ENCODE measurements around the gene CDKN1C. TPM values are rescaled to one million over a fixed set of nuclear protein-coding genes. Genes with fewer than 3 reads are reported as not detected.

Gene CDKN1C
- polyA plus RNA-seq, 1 donor from 2014 or later, result 36.7 TPM

- Histone ChIP-seq H2AFZ (ENCODE audit: low read depth, low read length) (no peak overlapping the region), H4K20me1 (ENCODE audit: insufficient read depth) (no peaks in the 10 kb centered on the region), H3K27me3 (ENCODE audit: insufficient read depth, low read depth, low read length) (peaks cover 5% of the 10 kb centered on the region), H3K27ac (ENCODE audit: low read length) (no peak overlapping the region), H3K79me2 (replicated peaks; ENCODE audit: insufficient read depth, low read length) (peaks cover 10% of the 10 kb centered on the region), H3K4me3 (ENCODE audit: low read length) (no peak overlapping the region), H3K9me2 (ENCODE audit: insufficient read depth, low read length) (no peaks in the 10 kb centered on the region), H3F3A (ENCODE audit: insufficient read depth, low read length, poor library complexity, severe bottlenecking) (no peaks in the 10 kb centered on the region), H3K9me3 (ENCODE audit: low read length) (no peaks in the 10 kb centered on the region), H3K36me3 (ENCODE audit: insufficient read depth, low read length) (no peaks in the 10 kb centered on the region), H3K9ac (ENCODE audit: low read length) (no peak overlapping the region), H3K4me2 (ENCODE audit: low read length) (no peak overlapping the region)
- TF ChIP-seq RAD21 (conservative IDR thresholded peaks at IDR 0.05) (no peak), CTCF (IDR thresholded peaks at IDR 0.05; ENCODE audit: poor library complexity, severe bottlenecking) (no peak), EZH2 (IDR thresholded peaks at IDR 0.05; ENCODE audit: borderline replicate concordance, insufficient read depth, low read length, poor library complexity, severe bottlenecking) (no peak), POLR2AphosphoS5 (IDR thresholded peaks at IDR 0.05) (no peak), MXI1 (conservative IDR thresholded peaks at IDR 0.05; ENCODE audit: poor library complexity, severe bottlenecking) (no peak)
These were observed 2.1 kb upstream of the CDKN1C start for GRCh38 chr11:2887515-2888195.

GRCh38 chr11:2886936-2887335 is 1.4 kb upstream of the CDKN1C start:
- TF ChIP-seq RAD21 (conservative IDR thresholded peaks at IDR 0.05) (no peak), TAF1 (IDR thresholded peaks at IDR 0.05; ENCODE audit: low read depth) (no peak), SMC3 (conservative IDR thresholded peaks at IDR 0.05; ENCODE audit: poor library complexity) (no peak), POLR2AphosphoS5 (IDR thresholded peaks at IDR 0.05) (no peak), MXI1 (conservative IDR thresholded peaks at IDR 0.05; ENCODE audit: poor library complexity, severe bottlenecking) (no peak), REST (IDR thresholded peaks at IDR 0.05; ENCODE audit: borderline replicate concordance) (no peak)
- H3K9me3 ChIP-seq (ENCODE audit: low read length), result no peaks in the 10 kb centered on the region
- H3K79me2 ChIP-seq (replicated peaks; ENCODE audit: insufficient read depth, low read length), result peaks cover 10% of the 10 kb centered on the region
- no peaks in the 10 kb centered on the region for H3K9me2 ChIP-seq (ENCODE audit: insufficient read depth, low read length)
- H3K36me3 ChIP-seq (ENCODE audit: insufficient read depth, low read length), result no peaks in the 10 kb centered on the region
- H2AFZ ChIP-seq (ENCODE audit: low read depth, low read length), result no peak overlapping the region
- H3K4me3 ChIP-seq (ENCODE audit: low read length), result no peak overlapping the region
- peaks cover 5% of the 10 kb centered on the region for H3K27me3 ChIP-seq (ENCODE audit: insufficient read depth, low read depth, low read length)
- H3K27ac ChIP-seq (ENCODE audit: low read length), result no peak overlapping the region
- no peak overlapping the region for H3K4me2 ChIP-seq (ENCODE audit: low read length)
- no peaks in the 10 kb centered on the region for H3F3A ChIP-seq (ENCODE audit: insufficient read depth, low read length, poor library complexity, severe bottlenecking)
- no peaks in the 10 kb centered on the region for H4K20me1 ChIP-seq (ENCODE audit: insufficient read depth)
- H3K9ac ChIP-seq (ENCODE audit: low read length), result no peak overlapping the region

Data from neural cell (in vitro differentiated cells).